ENCODE results near the gene GARNL3. TPM values are rescaled to one million over a fixed set of nuclear protein-coding genes. Genes with fewer than 3 reads are reported as not detected.

GARNL3 gene
- total RNA-seq, 1 experiment from 2014 or later = 2.8 TPM

- H3K9me3 Mint-ChIP-seq (ENCODE audit: low read depth, unreplicated experiment) = no peaks in the 10 kb centered on the region
- no peaks in the 10 kb centered on the region for H3K27me3 Mint-ChIP-seq (ENCODE audit: unreplicated experiment)
- BruUV-seq (replicated peaks) = no TSS peak
- peaks cover 8% of the 10 kb centered on the region for H3K4me1 Mint-ChIP-seq (ENCODE audit: low read depth, unreplicated experiment)
- no peak for DNase-seq
- no peak overlapping the region for H3K4me3 Mint-ChIP-seq (ENCODE audit: low read depth, unreplicated experiment)
- CTCF ChIA-PET = no interaction called here
- no peak for TF ChIP-seq CTCF (IDR thresholded peaks at IDR 0.05; ENCODE audit: unreplicated experiment)
- no peaks in the 10 kb centered on the region for H3K36me3 Mint-ChIP-seq (ENCODE audit: insufficient read depth, unreplicated experiment)
- intact Hi-C loops (cut with micrococcal nuclease; ENCODE audit: unreplicated experiment) = no loop called here
- H3K27ac Mint-ChIP-seq (ENCODE audit: unreplicated experiment) = no peak overlapping the region
Observed at GRCh38 chr9:127279717-127280285, 15.2 kb downstream of the GARNL3 start.

DNA sequence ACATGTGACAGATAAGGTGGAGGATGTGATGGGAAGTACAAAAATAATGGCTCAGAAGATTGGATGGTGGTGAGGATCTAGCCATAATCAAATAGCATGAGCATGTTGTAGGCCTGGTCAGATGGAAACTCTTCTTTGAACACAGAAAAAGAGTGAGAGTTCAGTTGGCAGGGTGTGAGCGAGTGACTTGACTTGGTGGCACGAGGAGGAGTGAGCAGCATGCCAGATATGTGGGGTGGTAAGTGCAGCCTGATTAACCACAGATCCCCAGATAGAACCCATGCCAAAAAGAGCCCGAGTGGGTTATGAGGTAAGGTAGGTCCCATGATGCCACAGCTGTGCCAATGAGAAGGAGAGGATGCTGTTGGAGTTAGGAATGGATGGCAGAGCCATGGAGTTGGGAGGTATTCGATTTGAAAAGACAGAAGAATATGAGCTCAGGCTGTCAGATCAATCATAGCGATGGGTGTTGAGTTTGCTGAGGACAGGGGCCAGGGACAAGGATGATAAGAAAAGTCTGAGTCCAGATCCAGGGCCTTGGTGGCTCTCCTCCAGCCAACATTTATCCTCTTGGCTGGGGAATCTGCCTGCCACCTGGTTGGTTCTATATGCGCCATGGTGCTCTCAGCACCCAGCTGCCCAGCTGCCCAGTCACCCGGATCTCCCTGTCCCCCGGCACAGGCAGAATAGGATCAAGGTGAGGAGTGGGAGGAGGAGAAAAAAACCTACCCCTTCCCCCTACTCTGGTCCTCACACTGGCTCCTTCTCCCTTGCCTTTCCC, 16.5 kb downstream of the GARNL3 start:
- no TSS peak for BruUV-seq (replicated peaks)
- intact Hi-C loops (cut with micrococcal nuclease; ENCODE audit: unreplicated experiment) = no loop called here
- no peak for TF ChIP-seq CTCF (IDR thresholded peaks at IDR 0.05; ENCODE audit: unreplicated experiment)
- Mint-ChIP-seq H3K4me1 (ENCODE audit: low read depth, unreplicated experiment) (peaks cover 8% of the 10 kb centered on the region), H3K36me3 (ENCODE audit: insufficient read depth, unreplicated experiment) (no peaks in the 10 kb centered on the region), H3K27ac (ENCODE audit: unreplicated experiment) (no peak overlapping the region), H3K27me3 (ENCODE audit: unreplicated experiment) (no peaks in the 10 kb centered on the region), H3K4me3 (ENCODE audit: low read depth, unreplicated experiment) (no peak overlapping the region), H3K9me3 (ENCODE audit: low read depth, unreplicated experiment) (no peaks in the 10 kb centered on the region)
- CTCF ChIA-PET = no interaction called here
- no peak for DNase-seq

GRCh38 chr9:127281891-127282290, 17.3 kb downstream of the GARNL3 start:
- no peaks in the 10 kb centered on the region for H3K9me3 Mint-ChIP-seq (ENCODE audit: low read depth, unreplicated experiment)
- DNase-seq = no peak
- CTCF ChIA-PET = no interaction called here
- no peak for TF ChIP-seq CTCF (IDR thresholded peaks at IDR 0.05; ENCODE audit: unreplicated experiment)
- no peaks in the 10 kb centered on the region for H3K36me3 Mint-ChIP-seq (ENCODE audit: insufficient read depth, unreplicated experiment)
- intact Hi-C loops (cut with micrococcal nuclease; ENCODE audit: unreplicated experiment) = no loop called here
- BruUV-seq (replicated peaks) = no TSS peak
- H3K27ac Mint-ChIP-seq (ENCODE audit: unreplicated experiment) = no peak overlapping the region
- H3K4me1 Mint-ChIP-seq (ENCODE audit: low read depth, unreplicated experiment) = peaks cover 8% of the 10 kb centered on the region
- H3K4me3 Mint-ChIP-seq (ENCODE audit: low read depth, unreplicated experiment) = no peak overlapping the region
- no peaks in the 10 kb centered on the region for H3K27me3 Mint-ChIP-seq (ENCODE audit: unreplicated experiment)

- no peak for TF ChIP-seq CTCF (IDR thresholded peaks at IDR 0.05; ENCODE audit: unreplicated experiment)
- Mint-ChIP-seq H3K4me1 (ENCODE audit: low read depth, unreplicated experiment) (peaks cover 8% of the 10 kb centered on the region), H3K4me3 (ENCODE audit: low read depth, unreplicated experiment) (no peak overlapping the region), H3K27ac (ENCODE audit: unreplicated experiment) (no peak overlapping the region), H3K9me3 (ENCODE audit: low read depth, unreplicated experiment) (no peaks in the 10 kb centered on the region), H3K36me3 (ENCODE audit: insufficient read depth, unreplicated experiment) (no peaks in the 10 kb centered on the region), H3K27me3 (ENCODE audit: unreplicated experiment) (no peaks in the 10 kb centered on the region)
- DNase-seq = no peak
- intact Hi-C loops (cut with micrococcal nuclease; ENCODE audit: unreplicated experiment) = no loop called here
- no TSS peak for BruUV-seq (replicated peaks)
- CTCF ChIA-PET = no interaction called here
Observed at GRCh38 chr9:127282611-127283010, 18.0 kb downstream of the GARNL3 start.
